ENCODE results near the gene GSTM5.
"Not testable (repeated sequence)": the region's sequence is repeated elsewhere in the genome, so short reads cannot be mapped to it uniquely, and the experiment has no call there.

The GSTM5 gene

DNA sequence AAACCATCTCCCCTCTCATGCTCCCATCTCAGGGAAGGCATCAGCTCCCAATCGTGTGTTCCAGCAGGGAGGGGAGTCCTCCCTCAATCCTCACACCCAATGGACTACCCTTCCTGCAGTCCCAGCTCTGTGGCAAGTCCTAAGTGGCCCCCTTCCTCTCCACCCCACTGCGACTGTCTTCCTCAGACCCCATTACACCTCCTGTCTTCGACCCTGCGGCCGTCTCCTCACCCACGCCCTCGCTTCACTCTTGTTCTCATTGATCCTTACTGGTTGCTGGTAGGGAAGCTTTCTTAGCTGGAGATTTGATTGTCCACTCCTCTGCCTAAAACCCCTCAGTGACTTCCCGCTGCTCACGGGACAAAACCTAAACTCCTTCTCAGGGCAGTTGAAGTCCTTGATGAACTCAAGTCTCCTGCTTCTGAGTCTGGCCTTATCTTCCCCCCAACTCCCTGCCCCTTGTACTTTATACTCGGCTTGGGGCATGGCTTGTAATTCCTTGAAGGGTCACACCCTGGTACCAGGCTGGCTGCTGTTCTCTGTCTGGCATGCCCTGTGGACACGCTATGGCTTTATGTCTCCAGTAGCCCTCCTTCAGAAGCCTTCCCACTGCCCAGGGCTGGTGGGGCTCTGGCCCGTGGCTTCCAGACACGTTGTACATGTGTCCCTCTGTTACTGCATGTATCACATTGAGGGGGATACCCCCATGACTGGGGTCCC, 54.0 kb downstream of the GSTM5 start:
- H3K4me1 ChIP-seq (ENCODE audit: control insufficient read depth, insufficient read depth, low read length), result no peaks in the 10 kb centered on the region
- H3K36me3 ChIP-seq (ENCODE audit: control insufficient read depth, insufficient read depth, low read length), result no peaks in the 10 kb centered on the region
- no peak overlapping the region for H3K4me3 ChIP-seq (ENCODE audit: low read depth, low read length)
- H3K9me3 ChIP-seq (ENCODE audit: control insufficient read depth, insufficient read depth, low read length), result no peaks in the 10 kb centered on the region
- no peaks in the 10 kb centered on the region for H3K27me3 ChIP-seq (ENCODE audit: control insufficient read depth, insufficient read depth, low read length)
- no peak overlapping the region for H3K9ac ChIP-seq (ENCODE audit: low read depth, low read length)

DNA sequence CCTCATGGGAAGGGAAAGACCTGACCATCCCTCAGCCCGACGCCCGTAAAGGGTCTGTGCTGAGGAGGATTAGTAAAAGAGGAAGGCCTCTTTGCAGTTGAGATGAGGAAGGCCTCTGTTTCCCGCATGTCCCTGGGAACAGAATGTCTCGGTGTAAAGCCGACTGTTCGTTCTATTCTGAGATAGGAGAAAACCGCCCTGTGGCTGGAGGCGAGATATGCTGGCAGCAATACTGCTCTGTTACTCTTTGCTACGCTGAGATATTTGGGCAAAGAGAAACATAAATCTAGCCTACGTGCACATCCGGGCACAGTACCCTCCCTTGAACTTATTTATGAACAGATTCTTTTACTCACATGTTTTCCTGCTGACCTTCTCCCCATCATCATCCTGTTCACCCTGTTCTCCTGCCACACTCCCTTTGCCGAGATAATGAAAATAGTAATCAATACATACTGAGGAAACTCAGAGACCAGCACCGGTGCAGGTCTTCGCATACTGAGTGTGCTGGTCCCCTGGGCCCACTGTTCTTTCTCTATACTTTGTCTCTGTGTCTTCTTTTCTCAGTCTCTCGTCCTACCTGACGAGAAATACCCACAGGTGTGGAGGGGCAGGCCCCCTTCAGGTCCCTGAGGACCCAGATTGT, 55.1 kb downstream of the GSTM5 start:
- not testable (repeated sequence) for H3K27me3 ChIP-seq (ENCODE audit: control insufficient read depth, insufficient read depth, low read length); H3K4me3 ChIP-seq (ENCODE audit: low read depth, low read length); H3K9me3 ChIP-seq (ENCODE audit: control insufficient read depth, insufficient read depth, low read length); H3K36me3 ChIP-seq (ENCODE audit: control insufficient read depth, insufficient read depth, low read length); H3K9ac ChIP-seq (ENCODE audit: low read depth, low read length); H3K4me1 ChIP-seq (ENCODE audit: control insufficient read depth, insufficient read depth, low read length)
